Measurements from ENCODE around the gene ARHGEF16. TPM values are rescaled to one million over a fixed set of nuclear protein-coding genes. Genes with fewer than 3 reads are reported as not detected.

The ARHGEF16 gene
- total and polyA plus RNA-seq, 2 experiments from 2014 or later, result not detected

DNA sequence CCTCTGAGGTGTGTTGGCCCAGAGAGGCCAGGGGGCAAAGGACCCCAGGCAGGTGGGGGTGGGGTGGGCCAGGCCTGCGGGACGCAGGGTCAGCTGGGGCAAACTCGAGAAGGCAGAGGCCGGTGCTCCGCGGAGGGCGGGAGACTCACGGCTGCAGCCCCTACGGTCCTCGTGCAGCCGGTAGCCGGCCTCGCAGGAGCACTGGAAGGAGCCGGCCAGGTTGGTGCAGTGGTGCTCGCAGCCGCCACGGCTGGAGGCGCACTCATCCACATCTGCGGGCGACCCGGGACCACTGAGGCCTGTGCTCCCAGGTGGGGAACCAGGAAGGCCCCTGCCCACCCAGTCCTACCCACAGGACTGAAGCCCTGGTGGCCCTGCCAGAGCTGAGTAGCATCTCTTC, 55.3 kb downstream of the ARHGEF16 start:
- Histone ChIP-seq H3K36me3 (ENCODE audit: low read depth) (no peaks in the 10 kb centered on the region), H4K20me1 (ENCODE audit: insufficient read depth) (no peaks in the 10 kb centered on the region), H3K9me3 (ENCODE audit: low read depth) (no peaks in the 10 kb centered on the region), H3K4me2 (ENCODE audit: unreplicated experiment) (no peak overlapping the region), H3K9ac (no peak overlapping the region), H3K9me2 (ENCODE audit: insufficient read depth) (no peaks in the 10 kb centered on the region), H3K4me3 (no peak overlapping the region), H3K4me1 (ENCODE audit: insufficient read depth) (peaks cover 5% of the 10 kb centered on the region), H3F3A (ENCODE audit: insufficient read depth) (no peaks in the 10 kb centered on the region), H2AFZ (no peak overlapping the region), H3K27me3 (replicated peaks; ENCODE audit: insufficient read depth) (no peaks in the 10 kb centered on the region), H3K27ac (no peak overlapping the region), H3K79me2 (ENCODE audit: insufficient read depth) (no peaks in the 10 kb centered on the region)
- 88 to 93% methylated on average over 16 to 19 of the region's 21 CpGs for WGBS, 2 experiments (ENCODE audit: low coverage in 1 of 2, low lambda C conversion rate in 2 of 2, missing lambda C conversion rate in 2 of 2)
- in situ Hi-C loops (cut with MboI), result no loop called here
- DNase-seq, result no peak
- no peak for TF ChIP-seq EZH2phosphoT487 (IDR thresholded peaks at IDR 0.05; ENCODE audit: insufficient read depth, low read depth)
- no peak for TF ChIP-seq EZH2 (IDR thresholded peaks at IDR 0.05; ENCODE audit: insufficient read depth, poor library complexity, severe bottlenecking)

GRCh38 chr1:3510136-3510955, 55.9 kb downstream of the ARHGEF16 start:
- Histone ChIP-seq H3K9me3 (ENCODE audit: low read depth) (no peaks in the 10 kb centered on the region), H3K4me1 (ENCODE audit: insufficient read depth) (no peaks in the 10 kb centered on the region), H3K9ac (no peak overlapping the region), H3K27me3 (replicated peaks; ENCODE audit: insufficient read depth) (no peaks in the 10 kb centered on the region), H3K27ac (no peak overlapping the region), H4K20me1 (ENCODE audit: insufficient read depth) (no peaks in the 10 kb centered on the region), H3K4me3 (no peak overlapping the region), H3K9me2 (ENCODE audit: insufficient read depth) (no peaks in the 10 kb centered on the region), H3F3A (ENCODE audit: insufficient read depth) (no peaks in the 10 kb centered on the region), H3K36me3 (ENCODE audit: low read depth) (no peaks in the 10 kb centered on the region), H3K4me2 (ENCODE audit: unreplicated experiment) (no peak overlapping the region), H2AFZ (no peak overlapping the region), H3K79me2 (ENCODE audit: insufficient read depth) (no peaks in the 10 kb centered on the region)
- in situ Hi-C loops (cut with MboI), result no loop called here
- DNase-seq, result no peak
- TF ChIP-seq EZH2 (IDR thresholded peaks at IDR 0.05; ENCODE audit: insufficient read depth, poor library complexity, severe bottlenecking) (no peak), EZH2phosphoT487 (IDR thresholded peaks at IDR 0.05; ENCODE audit: insufficient read depth, low read depth) (no peak)
- 84 to 85% methylated on average over 27 to 32 of the region's 32 CpGs for WGBS, 2 experiments (ENCODE audit: low coverage in 1 of 2, low lambda C conversion rate in 2 of 2, missing lambda C conversion rate in 2 of 2)

- Histone ChIP-seq H3K79me2 (ENCODE audit: insufficient read depth) (no peaks in the 10 kb centered on the region), H3K9ac (no peak overlapping the region), H2AFZ (no peak overlapping the region), H3K4me2 (ENCODE audit: unreplicated experiment) (no peak overlapping the region), H3K4me3 (no peak overlapping the region), H3K4me1 (ENCODE audit: insufficient read depth) (no peaks in the 10 kb centered on the region), H4K20me1 (ENCODE audit: insufficient read depth) (no peaks in the 10 kb centered on the region), H3F3A (ENCODE audit: insufficient read depth) (no peaks in the 10 kb centered on the region), H3K9me2 (ENCODE audit: insufficient read depth) (no peaks in the 10 kb centered on the region), H3K27me3 (replicated peaks; ENCODE audit: insufficient read depth) (no peaks in the 10 kb centered on the region), H3K36me3 (ENCODE audit: low read depth) (no peaks in the 10 kb centered on the region), H3K27ac (no peak overlapping the region), H3K9me3 (ENCODE audit: low read depth) (no peaks in the 10 kb centered on the region)
- in situ Hi-C loops (cut with MboI), result no loop called here
- WGBS, 2 experiments (ENCODE audit: low coverage in 1 of 2, low lambda C conversion rate in 2 of 2, missing lambda C conversion rate in 2 of 2), result 88 to 90% methylated on average over 12 of the region's 12 CpGs
- no peak for DNase-seq
- TF ChIP-seq EZH2phosphoT487 (IDR thresholded peaks at IDR 0.05; ENCODE audit: insufficient read depth, low read depth) (no peak), EZH2 (IDR thresholded peaks at IDR 0.05; ENCODE audit: insufficient read depth, poor library complexity, severe bottlenecking) (no peak)
Measured at GRCh38 chr1:3510956-3511250, 56.4 kb downstream of the ARHGEF16 start.

- Histone ChIP-seq H3K27me3 (replicated peaks; ENCODE audit: insufficient read depth) (no peaks in the 10 kb centered on the region), H3K4me3 (no peak overlapping the region), H3K9me3 (ENCODE audit: low read depth) (no peaks in the 10 kb centered on the region), H3K27ac (no peak overlapping the region), H4K20me1 (ENCODE audit: insufficient read depth) (no peaks in the 10 kb centered on the region), H3K36me3 (ENCODE audit: low read depth) (no peaks in the 10 kb centered on the region), H3K4me2 (ENCODE audit: unreplicated experiment) (no peak overlapping the region), H3K9me2 (ENCODE audit: insufficient read depth) (no peaks in the 10 kb centered on the region), H3F3A (ENCODE audit: insufficient read depth) (no peaks in the 10 kb centered on the region), H3K9ac (no peak overlapping the region), H3K79me2 (ENCODE audit: insufficient read depth) (no peaks in the 10 kb centered on the region), H2AFZ (no peak overlapping the region), H3K4me1 (ENCODE audit: insufficient read depth) (no peaks in the 10 kb centered on the region)
- in situ Hi-C loops (cut with MboI), result no loop called here
- no peak for DNase-seq
- WGBS, 2 experiments (ENCODE audit: low coverage in 1 of 2, low lambda C conversion rate in 2 of 2, missing lambda C conversion rate in 2 of 2), result 91 to 96% methylated on average over 16 of the region's 16 CpGs
- TF ChIP-seq EZH2phosphoT487 (IDR thresholded peaks at IDR 0.05; ENCODE audit: insufficient read depth, low read depth) (no peak), EZH2 (IDR thresholded peaks at IDR 0.05; ENCODE audit: insufficient read depth, poor library complexity, severe bottlenecking) (no peak)
Measured at GRCh38 chr1:3511306-3511705, 56.8 kb downstream of the ARHGEF16 start.

Data from GM23248 (cell line).